ENCODE data around the gene APOBR.

DNA sequence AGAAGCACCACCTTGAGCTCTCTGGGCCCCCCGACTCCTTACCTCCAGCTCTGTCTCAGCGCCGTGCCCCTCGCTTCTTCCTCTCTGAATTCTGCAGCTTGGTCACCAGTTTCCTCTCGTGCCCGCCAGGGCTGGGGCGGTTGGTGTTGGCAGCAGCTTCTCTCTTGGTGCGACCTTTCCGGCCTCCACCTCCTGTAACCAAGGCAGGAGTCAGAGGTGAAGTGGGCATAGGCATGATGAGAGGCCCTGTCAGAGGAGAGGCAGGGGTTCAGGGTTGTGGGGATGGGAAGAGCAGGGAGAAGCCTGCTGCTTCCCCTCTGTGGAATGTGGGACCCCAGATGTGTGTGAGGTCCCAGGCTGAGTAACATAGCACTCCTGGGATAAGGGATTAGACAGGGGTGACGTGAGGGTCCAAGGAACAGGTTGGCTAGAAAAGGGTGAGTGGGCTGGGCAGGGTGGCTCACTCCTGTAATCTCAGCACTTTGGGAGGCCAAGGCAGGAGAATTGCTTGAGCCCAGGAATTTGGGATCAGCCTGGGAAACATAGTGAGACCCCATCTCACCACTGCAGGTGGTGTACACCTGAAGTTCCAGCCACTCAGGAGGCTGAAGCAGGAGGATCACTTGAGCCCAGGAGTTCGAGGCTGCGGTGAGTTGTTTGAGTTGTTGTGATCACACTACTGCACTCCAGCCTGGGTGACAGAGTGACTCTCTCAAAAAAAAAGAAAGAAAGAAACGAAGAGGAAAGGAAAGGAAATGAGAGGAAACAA, 43.7 kb downstream of the APOBR start:
- TF ChIP-seq, protein P1, sequence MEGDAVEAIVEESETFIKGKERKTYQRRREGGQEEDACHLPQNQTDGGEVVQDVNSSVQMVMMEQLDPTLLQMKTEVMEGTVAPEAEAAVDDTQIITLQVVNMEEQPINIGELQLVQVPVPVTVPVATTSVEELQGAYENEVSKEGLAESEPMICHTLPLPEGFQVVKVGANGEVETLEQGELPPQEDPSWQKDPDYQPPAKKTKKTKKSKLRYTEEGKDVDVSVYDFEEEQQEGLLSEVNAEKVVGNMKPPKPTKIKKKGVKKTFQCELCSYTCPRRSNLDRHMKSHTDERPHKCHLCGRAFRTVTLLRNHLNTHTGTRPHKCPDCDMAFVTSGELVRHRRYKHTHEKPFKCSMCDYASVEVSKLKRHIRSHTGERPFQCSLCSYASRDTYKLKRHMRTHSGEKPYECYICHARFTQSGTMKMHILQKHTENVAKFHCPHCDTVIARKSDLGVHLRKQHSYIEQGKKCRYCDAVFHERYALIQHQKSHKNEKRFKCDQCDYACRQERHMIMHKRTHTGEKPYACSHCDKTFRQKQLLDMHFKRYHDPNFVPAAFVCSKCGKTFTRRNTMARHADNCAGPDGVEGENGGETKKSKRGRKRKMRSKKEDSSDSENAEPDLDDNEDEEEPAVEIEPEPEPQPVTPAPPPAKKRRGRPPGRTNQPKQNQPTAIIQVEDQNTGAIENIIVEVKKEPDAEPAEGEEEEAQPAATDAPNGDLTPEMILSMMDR (conservative IDR thresholded peaks at IDR 0.05 in 1 of 2, IDR thresholded peaks at IDR 0.05 in 1 of 2; ENCODE audit: extremely low read depth in 1 of 2, insufficient read depth in 1 of 2, low read depth in 1 of 2, low read length in 2 of 2): no peak
- TF ChIP-seq EZH2 (IDR thresholded peaks at IDR 0.05; ENCODE audit: borderline replicate concordance, low read length): no peak
